ENCODE data around the gene CDKAL1.

CDKAL1 gene

DNA sequence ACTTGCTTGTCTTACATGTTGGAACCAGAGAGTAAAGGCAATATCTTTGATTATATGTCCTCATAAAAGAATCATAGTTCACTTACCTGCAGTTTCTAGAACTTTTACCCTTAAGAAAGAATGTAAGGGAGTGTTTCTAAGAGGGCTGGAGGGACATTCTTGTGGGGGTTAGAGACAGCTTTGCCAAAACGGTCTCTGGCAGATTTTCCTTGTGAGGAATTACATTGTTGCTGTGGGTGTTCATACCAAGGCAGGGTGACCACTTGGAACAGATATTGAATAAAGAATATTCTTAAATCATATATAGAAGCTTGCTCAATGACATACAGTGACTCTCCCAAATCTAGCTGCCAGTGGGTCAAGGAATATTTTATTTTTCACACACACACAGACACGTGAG lies 541.7 kb downstream of the CDKAL1 start:
- TF ChIP-seq TCF12 (IDR thresholded peaks at IDR 0.05; ENCODE audit: low read depth) (no peak), ZBTB7A (IDR thresholded peaks at IDR 0.05; ENCODE audit: low read depth) (no peak), EP300 (IDR thresholded peaks at IDR 0.05; ENCODE audit: borderline replicate concordance) (no peak), RAD21 (IDR thresholded peaks at IDR 0.05; ENCODE audit: low read depth) (no peak), TEAD4 (IDR thresholded peaks at IDR 0.05) (no peak), YY1 (IDR thresholded peaks at IDR 0.05; ENCODE audit: low read depth) (no peak), EGR1 (IDR thresholded peaks at IDR 0.05) (no peak), NFIC (IDR thresholded peaks at IDR 0.05) (no peak), FOXM1 (IDR thresholded peaks at IDR 0.05; ENCODE audit: borderline replicate concordance, low read depth) (no peak), TAF1 (IDR thresholded peaks at IDR 0.05; ENCODE audit: low read depth) (no peak), CREB1 (IDR thresholded peaks at IDR 0.05; ENCODE audit: low read depth) (no peak), CEBPB (IDR thresholded peaks at IDR 0.05) (no peak)
- TF ChIP-seq, protein P1, sequence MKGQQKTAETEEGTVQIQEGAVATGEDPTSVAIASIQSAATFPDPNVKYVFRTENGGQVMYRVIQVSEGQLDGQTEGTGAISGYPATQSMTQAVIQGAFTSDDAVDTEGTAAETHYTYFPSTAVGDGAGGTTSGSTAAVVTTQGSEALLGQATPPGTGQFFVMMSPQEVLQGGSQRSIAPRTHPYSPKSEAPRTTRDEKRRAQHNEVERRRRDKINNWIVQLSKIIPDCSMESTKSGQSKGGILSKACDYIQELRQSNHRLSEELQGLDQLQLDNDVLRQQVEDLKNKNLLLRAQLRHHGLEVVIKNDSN (IDR thresholded peaks at IDR 0.05) = no peak
- TF ChIP-seq, protein P2, sequence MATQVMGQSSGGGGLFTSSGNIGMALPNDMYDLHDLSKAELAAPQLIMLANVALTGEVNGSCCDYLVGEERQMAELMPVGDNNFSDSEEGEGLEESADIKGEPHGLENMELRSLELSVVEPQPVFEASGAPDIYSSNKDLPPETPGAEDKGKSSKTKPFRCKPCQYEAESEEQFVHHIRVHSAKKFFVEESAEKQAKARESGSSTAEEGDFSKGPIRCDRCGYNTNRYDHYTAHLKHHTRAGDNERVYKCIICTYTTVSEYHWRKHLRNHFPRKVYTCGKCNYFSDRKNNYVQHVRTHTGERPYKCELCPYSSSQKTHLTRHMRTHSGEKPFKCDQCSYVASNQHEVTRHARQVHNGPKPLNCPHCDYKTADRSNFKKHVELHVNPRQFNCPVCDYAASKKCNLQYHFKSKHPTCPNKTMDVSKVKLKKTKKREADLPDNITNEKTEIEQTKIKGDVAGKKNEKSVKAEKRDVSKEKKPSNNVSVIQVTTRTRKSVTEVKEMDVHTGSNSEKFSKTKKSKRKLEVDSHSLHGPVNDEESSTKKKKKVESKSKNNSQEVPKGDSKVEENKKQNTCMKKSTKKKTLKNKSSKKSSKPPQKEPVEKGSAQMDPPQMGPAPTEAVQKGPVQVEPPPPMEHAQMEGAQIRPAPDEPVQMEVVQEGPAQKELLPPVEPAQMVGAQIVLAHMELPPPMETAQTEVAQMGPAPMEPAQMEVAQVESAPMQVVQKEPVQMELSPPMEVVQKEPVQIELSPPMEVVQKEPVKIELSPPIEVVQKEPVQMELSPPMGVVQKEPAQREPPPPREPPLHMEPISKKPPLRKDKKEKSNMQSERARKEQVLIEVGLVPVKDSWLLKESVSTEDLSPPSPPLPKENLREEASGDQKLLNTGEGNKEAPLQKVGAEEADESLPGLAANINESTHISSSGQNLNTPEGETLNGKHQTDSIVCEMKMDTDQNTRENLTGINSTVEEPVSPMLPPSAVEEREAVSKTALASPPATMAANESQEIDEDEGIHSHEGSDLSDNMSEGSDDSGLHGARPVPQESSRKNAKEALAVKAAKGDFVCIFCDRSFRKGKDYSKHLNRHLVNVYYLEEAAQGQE (IDR thresholded peaks at IDR 0.05; ENCODE audit: low read depth) = no peak
- TF ChIP-seq, protein P3, sequence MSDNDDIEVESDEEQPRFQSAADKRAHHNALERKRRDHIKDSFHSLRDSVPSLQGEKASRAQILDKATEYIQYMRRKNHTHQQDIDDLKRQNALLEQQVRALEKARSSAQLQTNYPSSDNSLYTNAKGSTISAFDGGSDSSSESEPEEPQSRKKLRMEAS (IDR thresholded peaks at IDR 0.05) = no peak

DNA sequence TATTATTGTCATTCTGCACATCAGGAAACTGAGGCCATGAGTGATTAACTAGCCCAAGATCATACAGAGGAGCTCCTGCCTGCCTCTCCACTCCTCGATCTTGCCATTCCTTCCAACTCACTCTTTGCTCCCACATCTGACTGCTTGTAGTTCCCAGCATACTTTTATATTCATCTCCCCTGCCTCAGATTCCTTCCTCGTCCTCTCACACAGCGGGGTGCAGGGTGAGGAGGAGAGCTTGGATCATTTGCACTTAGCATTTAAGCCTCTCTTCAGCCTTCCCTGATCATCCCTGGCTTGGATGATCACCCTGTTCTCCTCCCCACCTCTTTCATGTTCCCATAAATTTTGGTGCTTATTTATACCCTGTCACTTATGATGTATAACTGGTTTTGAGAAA lies 544.2 kb downstream of the CDKAL1 start:
- TF ChIP-seq TEAD4 (IDR thresholded peaks at IDR 0.05) (no peak), EP300 (IDR thresholded peaks at IDR 0.05; ENCODE audit: borderline replicate concordance) (no peak), TAF1 (IDR thresholded peaks at IDR 0.05; ENCODE audit: low read depth) (no peak), TCF12 (IDR thresholded peaks at IDR 0.05; ENCODE audit: low read depth) (no peak), YY1 (IDR thresholded peaks at IDR 0.05; ENCODE audit: low read depth) (no peak), ZBTB7A (IDR thresholded peaks at IDR 0.05; ENCODE audit: low read depth) (no peak)
- TF ChIP-seq, protein P1 (IDR thresholded peaks at IDR 0.05) = no peak

DNA sequence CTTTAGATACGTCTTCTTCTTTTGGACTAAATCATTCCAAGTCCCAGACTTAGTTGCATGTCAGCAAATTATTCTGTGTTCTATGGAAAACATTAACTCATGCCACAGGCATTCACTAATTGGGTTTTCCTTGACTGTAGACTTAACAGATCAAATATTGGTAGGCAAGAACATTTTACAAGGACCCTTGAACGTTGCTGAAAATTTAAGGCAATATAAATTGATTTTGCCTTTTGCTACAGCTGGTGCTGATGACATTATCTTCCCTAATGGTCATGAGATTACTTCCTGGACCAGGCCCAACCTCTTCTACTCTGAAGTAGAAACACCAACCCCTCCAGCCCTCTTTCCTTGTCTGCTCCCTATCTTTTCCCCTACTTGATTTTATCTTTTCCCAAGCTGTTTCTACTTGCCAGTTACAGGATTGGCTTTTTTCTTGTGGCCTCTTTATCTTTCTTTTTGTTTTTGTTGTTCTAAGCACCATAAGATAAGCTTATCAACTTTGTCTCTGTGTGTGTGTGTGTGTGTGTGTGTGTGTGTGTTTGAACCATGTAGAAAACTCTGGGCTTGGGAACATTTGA lies 545.3 kb downstream of the CDKAL1 start:
- TF ChIP-seq NFIC (IDR thresholded peaks at IDR 0.05) = no peak
- TF ChIP-seq, protein P3 (IDR thresholded peaks at IDR 0.05) = no peak
- no peak for TF ChIP-seq CREB1 (IDR thresholded peaks at IDR 0.05; ENCODE audit: low read depth)
- TF ChIP-seq EP300 (IDR thresholded peaks at IDR 0.05; ENCODE audit: borderline replicate concordance) = no peak
- TF ChIP-seq TCF12 (IDR thresholded peaks at IDR 0.05; ENCODE audit: low read depth) = no peak
- TF ChIP-seq, protein P2 (IDR thresholded peaks at IDR 0.05; ENCODE audit: low read depth) = no peak
- TF ChIP-seq RAD21 (IDR thresholded peaks at IDR 0.05; ENCODE audit: low read depth) = no peak
- TF ChIP-seq ZBTB7A (IDR thresholded peaks at IDR 0.05; ENCODE audit: low read depth) = no peak
- no peak for TF ChIP-seq FOXM1 (IDR thresholded peaks at IDR 0.05; ENCODE audit: borderline replicate concordance, low read depth)
- TF ChIP-seq CEBPB (IDR thresholded peaks at IDR 0.05) = no peak
- TF ChIP-seq TEAD4 (IDR thresholded peaks at IDR 0.05) = no peak
- TF ChIP-seq, protein P1 (IDR thresholded peaks at IDR 0.05) = no peak
- TF ChIP-seq TAF1 (IDR thresholded peaks at IDR 0.05; ENCODE audit: low read depth) = no peak
- TF ChIP-seq YY1 (IDR thresholded peaks at IDR 0.05; ENCODE audit: low read depth) = no peak

DNA sequence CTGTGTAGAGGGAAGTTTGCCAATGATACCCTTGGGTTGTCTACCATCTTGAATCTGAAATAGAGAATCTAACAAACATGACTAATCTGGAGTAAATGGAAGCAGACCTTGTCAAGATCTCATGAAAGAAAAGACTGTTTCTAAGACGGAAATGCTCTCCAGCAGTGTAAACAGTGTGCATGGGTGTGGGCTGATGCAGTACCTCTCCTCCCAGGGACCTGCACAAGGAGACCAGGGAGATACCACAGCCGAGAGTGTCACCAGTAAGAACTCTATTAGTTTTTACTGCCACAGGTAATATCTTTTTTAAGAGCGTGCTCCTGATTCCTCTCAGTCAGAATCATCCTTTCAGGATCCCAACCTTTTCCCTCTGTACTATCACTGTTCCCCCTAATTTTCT lies 546.0 kb downstream of the CDKAL1 start:
- no peak for TF ChIP-seq EGR1 (IDR thresholded peaks at IDR 0.05)
- TF ChIP-seq TCF12 (IDR thresholded peaks at IDR 0.05; ENCODE audit: low read depth) = no peak
- TF ChIP-seq CREB1 (IDR thresholded peaks at IDR 0.05; ENCODE audit: low read depth) = no peak
- TF ChIP-seq ZBTB7A (IDR thresholded peaks at IDR 0.05; ENCODE audit: low read depth) = no peak
- no peak for TF ChIP-seq NFIC (IDR thresholded peaks at IDR 0.05)
- TF ChIP-seq TEAD4 (IDR thresholded peaks at IDR 0.05) = no peak

DNA sequence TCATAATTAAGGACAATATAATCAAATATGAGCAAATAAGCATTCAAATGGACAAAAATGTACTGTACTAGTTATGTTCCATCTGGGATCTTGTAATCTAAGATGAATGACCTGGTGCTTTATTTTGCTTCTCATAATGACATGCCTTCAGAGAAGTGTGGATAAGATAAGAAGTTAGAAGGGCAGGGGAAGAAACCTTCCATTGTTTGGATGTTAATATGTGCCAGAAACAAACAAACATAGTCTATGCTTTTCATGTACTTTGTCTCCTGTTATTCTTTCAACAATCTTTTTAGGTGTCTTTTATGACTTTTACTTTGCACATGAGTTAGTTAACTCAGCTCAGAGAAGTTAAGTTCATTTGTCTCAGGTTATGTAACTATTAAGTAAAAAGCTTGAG lies 547.8 kb downstream of the CDKAL1 start:
- TF ChIP-seq TCF12 (IDR thresholded peaks at IDR 0.05; ENCODE audit: low read depth) (no peak), TAF1 (IDR thresholded peaks at IDR 0.05; ENCODE audit: low read depth) (no peak)
- TF ChIP-seq, protein P1 (IDR thresholded peaks at IDR 0.05) = no peak
